Prostate gland (tissue), 2 donors: Measurements from ENCODE around the gene SCN7A.

Experiments
- CTCF ChIP-seq, 4 experiments: fragments of 200-600 bp in 2 of 4; fragments of 450-650 bp in 2 of 4; sonication (generic) in 2 of 4; IDR thresholded peaks; 1 replicate in 3 of 4; 2 replicates in 1 of 4; pipeline ENCODE4 v1.5.1; 2016 to 2019; ENCODE audit warnings: antibody characterized with exemption in 4 of 4, mild to moderate bottlenecking in 2 of 4, moderate library complexity in 2 of 4
- POLR2A ChIP-seq: fragments of 450-650 bp; IDR thresholded peaks from one replicate; pipeline ENCODE4 v1.6.1; 2016; ENCODE audit warnings: antibody characterized with exemption, mild to moderate bottlenecking
- POLR2AphosphoS5 ChIP-seq: sonication (generic); formaldehyde crosslinking; IDR thresholded peaks from one replicate; pipeline ENCODE4 v1.6.1; 2017; ENCODE audit warnings: antibody characterized with exemption

- no peak for TF ChIP-seq CTCF (IDR thresholded peaks at IDR 0.05)
- no peak for TF ChIP-seq POLR2AphosphoS5
- no peak for TF ChIP-seq POLR2A
These were observed 75.0 kb downstream of the SCN7A start for GRCh38 chr2:166418853-166419615.
